K562 (cell line): Measurements from ENCODE around the gene TTBK1. TPM values are rescaled to one million over a fixed set of nuclear protein-coding genes. Genes with fewer than 3 reads are reported as not detected.

Experiments used
- ATAC-seq: fragments of 200-7000 bp; cut with Tn5 transposase; 3 replicates; pipeline ENCODE4 v1.9.1; 2020; ENCODE audit warnings: moderate library complexity
- BruUV-seq: library from RNA; stranded (reverse); fragments of 400-500 nt; replicated peaks from 2 replicates; lab custom pipeline; 2021; lab: Mats Ljungman, UMichigan
- CTCF ChIA-PET: fragments of 300-600 bp; formaldehyde crosslinking; extraction: SDS; loops from one replicate; lab custom pipeline; 2021; ENCODE audit warnings: low intra/inter-chr PET ratio; lab: Yijun Ruan, JAX
- POLR2A ChIA-PET: fragments of 300-600, 350-650 bp; sonication (Branson Sonifier 250); formaldehyde crosslinking; extraction: SDS; loops from one replicate; lab custom pipeline; 2021; ENCODE audit warnings: antibody characterized with exemption, inconsistent platforms; lab: Yijun Ruan, JAX
- DNase-seq, 4 experiments: peaks; one replicate each; pipeline versions ENCODE4 v3.0.0 to v3.0.0-alpha.2; 2011 to 2018; ENCODE audit warnings: low spot score in 3 of 4, mixed read lengths in 3 of 4; ENCODE audit errors: extremely low read depth in 1 of 4
- FAIRE-seq: peaks from 2 replicates; lab custom pipeline; 2011; peaks lifted over from hg19 to GRCh38; lab: Jason Lieb, UNC
- H2AFZ ChIP-seq: 2 replicates; pipeline ENCODE4 v1.6.0; 2011; ENCODE audit warnings: low read depth, low read length, control low read depth, inconsistent platforms
- H3K27ac ChIP-seq: fragments of 200-600 bp; 3 replicates; pipeline ENCODE4 v1.8.0; 2011; ENCODE audit warnings: low read depth, mild to moderate bottlenecking, control low read depth, inconsistent platforms, low read length, moderate library complexity, mixed read lengths; ENCODE audit errors: extremely low read depth
- H3K27me3 ChIP-seq, 2 experiments: fragments of 300-600 bp in 1 of 2; 2 replicates in 1 of 2; 3 replicates in 1 of 2; pipeline versions ENCODE4 v1.6.0 to v1.8.0; 2011; ENCODE audit warnings: inconsistent platforms in 2 of 2, low read length in 2 of 2, mild to moderate bottlenecking in 1 of 2, mixed read lengths in 1 of 2, moderate library complexity in 1 of 2; ENCODE audit not compliant: control insufficient read depth in 2 of 2, insufficient read depth in 2 of 2
- H3K36me3 ChIP-seq: fragments of 300-600 bp; 3 replicates; pipeline ENCODE4 v1.8.0; 2011; ENCODE audit warnings: mild to moderate bottlenecking, low read length, inconsistent platforms; ENCODE audit not compliant: control insufficient read depth, insufficient read depth
- H3K4me1 ChIP-seq, 2 experiments: fragments of 200-600 bp in 1 of 2; replicated peaks in 1 of 2; 2 replicates in 1 of 2; 3 replicates in 1 of 2; pipeline versions ENCODE4 v1.5.1 to v1.8.0; 2011; ENCODE audit warnings: inconsistent platforms in 2 of 2, low read length in 2 of 2, mild to moderate bottlenecking in 1 of 2, mixed read lengths in 1 of 2, moderate library complexity in 1 of 2; ENCODE audit not compliant: control insufficient read depth in 2 of 2, insufficient read depth in 2 of 2
- H3K4me2 ChIP-seq: 2 replicates; pipeline ENCODE4 v1.6.1; 2011; ENCODE audit warnings: low read length, control low read depth, inconsistent platforms, mixed read lengths; ENCODE audit not compliant: insufficient read depth
- H3K4me3 ChIP-seq: fragments of 200-600 bp; sonication (generic), shearing (Covaris generic); 2 replicates; pipeline ENCODE4 v1.5.1; 2016; ENCODE audit warnings: control low read depth, inconsistent platforms
- H3K79me2 ChIP-seq: fragments of 200-600 bp; 3 replicates; pipeline ENCODE4 v1.8.0; 2011; ENCODE audit warnings: low read length, inconsistent platforms; ENCODE audit not compliant: control insufficient read depth, insufficient read depth
- H3K9ac ChIP-seq, 2 experiments: 2 replicates each; pipeline versions ENCODE4 v1.6.0 to v1.6.1; 2011; ENCODE audit warnings: low read depth in 2 of 2, low read length in 2 of 2, control low read depth in 1 of 2, inconsistent platforms in 1 of 2, mild to moderate bottlenecking in 1 of 2, mixed read lengths in 1 of 2; ENCODE audit not compliant: insufficient read depth in 1 of 2
- H3K9me1 ChIP-seq: one replicate; pipeline ENCODE4 v1.6.0; 2011; ENCODE audit warnings: inconsistent platforms, mild to moderate bottlenecking, low read length, moderate library complexity; ENCODE audit not compliant: control insufficient read depth, insufficient read depth
- H3K9me3 ChIP-seq: replicated peaks from 2 replicates; pipeline ENCODE4 v1.5.1; 2011; ENCODE audit warnings: low read depth, low read length, inconsistent platforms; ENCODE audit not compliant: control insufficient read depth, insufficient read depth
- H4K20me1 ChIP-seq: replicated peaks from 2 replicates; pipeline ENCODE4 v1.6.1; 2011; ENCODE audit warnings: low read length, inconsistent platforms, mixed read lengths; ENCODE audit not compliant: control insufficient read depth, insufficient read depth
- ARNT ChIP-seq, 2 experiments: fragments of 450-650 bp; IDR thresholded peaks; 2 replicates each; pipeline ENCODE4 v1.6.1; 2016; ENCODE audit warnings: mild to moderate bottlenecking in 1 of 2
- CCAR2 ChIP-seq: fragments of 200-400 bp; formaldehyde crosslinking; IDR thresholded peaks from 2 replicates; pipeline ENCODE4 v1.6.1; 2017; ENCODE audit warnings: mild to moderate bottlenecking, low read depth, low read length
- HMG20B ChIP-seq: fragments of 250-450 bp; sonication (Bioruptor Pico); IDR thresholded peaks from 2 replicates; pipeline ENCODE4 v1.5.0; 2021; ENCODE audit warnings: mild to moderate bottlenecking
- MYBL2 ChIP-seq, 2 experiments: fragments of 450-650 bp in 1 of 2; sonication (generic) in 1 of 2; formaldehyde crosslinking in 1 of 2; IDR thresholded peaks; 2 replicates each; pipeline versions ENCODE4 v1.6.1 to v1.8.1; 2017 to 2022; ENCODE audit warnings: borderline replicate concordance in 1 of 2, inconsistent platforms in 1 of 2, low read depth in 1 of 2, mild to moderate bottlenecking in 1 of 2, missing genetic modification reagents in 1 of 2, moderate library complexity in 1 of 2
- NELFE ChIP-seq: IDR thresholded peaks from 2 replicates; pipeline ENCODE4 v1.6.1; 2011; ENCODE audit warnings: mild to moderate bottlenecking; ENCODE audit not compliant: insufficient read depth, insufficient read length
- SMC3 ChIP-seq: conservative IDR thresholded peaks from 2 replicates; pipeline ENCODE4 v1.6.1; 2011; ENCODE audit warnings: low read depth, low read length, improper control_type of control experiment; ENCODE audit not compliant: insufficient read depth
- TAF7 ChIP-seq: fragments of 450-650 bp; IDR thresholded peaks from 2 replicates; pipeline ENCODE4 v1.6.1; 2016; ENCODE audit warnings: missing genetic modification characterization, missing compliant biosample characterization
- TSC22D4 ChIP-seq: fragments of 450-650 bp; IDR thresholded peaks from 2 replicates; pipeline ENCODE4 v1.6.1; 2016; ENCODE audit warnings: missing genetic modification characterization, missing biosample characterization, control low read depth
- ZEB2 ChIP-seq: fragments of 450-650 bp; IDR thresholded peaks from 2 replicates; pipeline ENCODE4 v1.6.1; 2016
- ZNF586 ChIP-seq: fragments of 450-650 bp; formaldehyde crosslinking; conservative IDR thresholded peaks from 2 replicates; pipeline ENCODE4 v1.4.0; 2020; ENCODE audit warnings: mild to moderate bottlenecking, moderate library complexity
- WGBS: fragments of 100-300 bp; shearing (Covaris generic); methylation state at CpG from one replicate; pipeline ENCODE4 v1.1.6; 2016; ENCODE audit warnings: low coverage, mixed read lengths; ENCODE audit not compliant: insufficient coverage; ENCODE audit errors: missing lambda C conversion rate; 5-methylcytosine and 5-hydroxymethylcytosine counted together
- in situ Hi-C: fragments of 300-500 bp; cut with MboI; formaldehyde crosslinking; loops from 4 replicates; pipeline ENCODE4 v1.15.0; 2018; ENCODE audit warnings: inconsistent platforms, mixed read lengths
- intact Hi-C: fragments of 100-400 bp; cut with micrococcal nuclease; formaldehyde crosslinking; loops from 2 replicates; pipeline ENCODE4 v1.14.2; 2022
- polyA plus RNA-seq, 8 experiments: library from polyadenylated mRNA; depleted of rRNA in 4 of 8; stranded (reverse) in 5 of 8; unstranded in 3 of 8; fragments of >200 nt; fragmentation: Nextera tagmentation in 2 of 8; fragmentation: Illumina TruSeq in 1 of 8; extraction: Ambion mirVana in 2 of 8; extraction: Trizol in 1 of 8; gene quantifications; 2 replicates each; pipeline versions ENCODE4 v1.2.1 to v1.2.3, GENCODE V29; 2011 to 2014; ENCODE audit warnings: inconsistent platforms in 1 of 8, missing spikeins in 1 of 8
- total RNA-seq, 7 experiments: library from RNA; depleted of rRNA in 6 of 7; stranded (reverse); fragments of >200 nt in 6 of 7; fragmentation: Illumina TruSeq in 2 of 7; extraction: Trizol in 2 of 7; gene quantifications; 2 replicates each; pipeline versions ENCODE4 v1.2.1 to v1.2.3, GENCODE V29; 2011 to 2021; ENCODE audit warnings: low replicate concordance in 1 of 7
- TF ChIP-seq, protein P1 (sequence below): fragments of 150-350 bp; conservative IDR thresholded peaks from 2 replicates; pipeline ENCODE4 v1.6.1; 2014; ENCODE audit warnings: low read length

The TTBK1 gene
- total and polyA plus RNA-seq, 9 of the 15 experiments (the other 6 are each of a cell fraction or from before 2014, with no cell fraction given): not detected

DNA sequence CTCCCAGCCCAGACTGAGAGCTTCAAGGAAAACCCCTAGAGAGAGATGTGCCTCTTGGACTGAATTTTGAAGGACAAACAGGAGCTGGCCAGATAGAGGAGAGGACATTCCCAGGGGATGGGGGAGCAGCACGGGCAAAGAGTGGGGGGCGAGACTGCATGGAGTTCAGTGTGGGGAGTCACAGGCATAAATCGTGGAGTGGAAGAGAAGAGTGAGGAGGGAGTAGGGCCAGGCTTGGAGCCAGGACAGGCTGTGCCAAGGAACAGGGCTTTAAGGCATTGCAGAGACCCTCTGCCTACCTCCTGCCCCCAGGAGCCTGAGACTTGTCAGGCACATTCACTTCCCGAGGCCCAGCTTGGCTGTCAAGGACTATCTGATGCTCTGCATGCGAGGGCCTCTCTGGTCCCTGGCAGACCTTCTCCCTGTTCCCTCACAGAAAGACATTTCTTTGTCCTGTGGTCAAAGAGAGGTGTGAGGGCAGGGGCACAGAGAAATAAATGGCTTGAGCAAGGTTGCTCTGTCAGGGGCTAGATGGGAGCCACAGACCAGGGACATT, 49.6 kb downstream of the TTBK1 start (continued):
- TF ChIP-seq, protein P1, sequence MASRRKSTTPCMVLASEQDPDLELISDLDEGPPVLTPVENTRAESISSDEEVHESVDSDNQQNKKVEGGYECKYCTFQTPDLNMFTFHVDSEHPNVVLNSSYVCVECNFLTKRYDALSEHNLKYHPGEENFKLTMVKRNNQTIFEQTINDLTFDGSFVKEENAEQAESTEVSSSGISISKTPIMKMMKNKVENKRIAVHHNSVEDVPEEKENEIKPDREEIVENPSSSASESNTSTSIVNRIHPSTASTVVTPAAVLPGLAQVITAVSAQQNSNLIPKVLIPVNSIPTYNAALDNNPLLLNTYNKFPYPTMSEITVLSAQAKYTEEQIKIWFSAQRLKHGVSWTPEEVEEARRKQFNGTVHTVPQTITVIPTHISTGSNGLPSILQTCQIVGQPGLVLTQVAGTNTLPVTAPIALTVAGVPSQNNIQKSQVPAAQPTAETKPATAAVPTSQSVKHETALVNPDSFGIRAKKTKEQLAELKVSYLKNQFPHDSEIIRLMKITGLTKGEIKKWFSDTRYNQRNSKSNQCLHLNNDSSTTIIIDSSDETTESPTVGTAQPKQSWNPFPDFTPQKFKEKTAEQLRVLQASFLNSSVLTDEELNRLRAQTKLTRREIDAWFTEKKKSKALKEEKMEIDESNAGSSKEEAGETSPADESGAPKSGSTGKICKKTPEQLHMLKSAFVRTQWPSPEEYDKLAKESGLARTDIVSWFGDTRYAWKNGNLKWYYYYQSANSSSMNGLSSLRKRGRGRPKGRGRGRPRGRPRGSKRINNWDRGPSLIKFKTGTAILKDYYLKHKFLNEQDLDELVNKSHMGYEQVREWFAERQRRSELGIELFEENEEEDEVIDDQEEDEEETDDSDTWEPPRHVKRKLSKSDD: no peak
- TF ChIP-seq ARNT (IDR thresholded peaks at IDR 0.05) (no peak), SMC3 (no peak), TAF7 (tag) (no peak), HMG20B (CRISPR knock-in tag) (no peak), ZEB2 (no peak), NELFE (no peak), MYBL2 (IDR thresholded peaks at IDR 0.05; ENCODE audit: low read depth) (no peak), MYBL2 (CRISPR knock-in tag; IDR thresholded peaks at IDR 0.05; ENCODE audit: borderline replicate concordance) (no peak), CCAR2 (no peak)
- TF ChIP-seq, all 486 proteins: peak for 0

DNA sequence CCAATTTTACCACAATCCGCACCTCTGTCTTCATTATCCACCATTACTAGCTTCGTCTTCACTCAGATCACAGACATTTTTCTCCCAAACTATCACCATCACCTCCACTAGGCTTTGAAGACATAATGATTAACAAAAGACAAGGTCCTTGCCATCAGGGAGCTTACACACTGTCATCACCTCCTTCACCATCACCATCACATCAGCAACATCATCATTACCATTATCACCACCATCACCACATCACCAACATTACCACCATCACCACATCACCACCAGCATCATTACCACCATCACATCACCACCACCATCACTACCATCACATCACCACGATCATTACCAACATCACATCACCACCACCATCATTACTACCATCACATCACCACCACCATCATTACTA, 50.4 kb downstream of the TTBK1 start:
- DNase-seq: no peak
- WGBS: 0% methylated on average over 3 of the region's 3 CpGs
- ATAC-seq: no peak
- no peaks in the 10 kb centered on the region for H3K79me2 ChIP-seq
- intact Hi-C loops (no loop called here), in situ Hi-C loops (no loop called here)
- no peaks in the 10 kb centered on the region; a peak in 3 of 5 replicates for H3K4me1 ChIP-seq
- FAIRE-seq: no peak
- no peak overlapping the region for H3K4me3 ChIP-seq
- H3K9ac ChIP-seq: no peak overlapping the region
- CTCF ChIA-PET: no interaction called here
- TF ChIP-seq ZNF586 (no peak), TSC22D4 (tag) (0 out of 2 replicates have a peak, but pooled peaks have one; percentile 77)
- BruUV-seq: no TSS peak
- no peaks in the 10 kb centered on the region for H3K9me1 ChIP-seq
- H3K27ac ChIP-seq: no peak overlapping the region
- H2AFZ ChIP-seq: no peak overlapping the region
- no peaks in the 10 kb centered on the region for H3K9me3 ChIP-seq
- H3K36me3 ChIP-seq: no peaks in the 10 kb centered on the region
- no peak overlapping the region for H3K4me2 ChIP-seq
- POLR2A ChIA-PET: interaction anchor here (0.7 to 0.8 kb wide), 2 partner anchors 12 to 18 kb away, joined by 3 read pairs; no protein-coding TSS in a partner anchor
- peaks cover 23 to 28% of the 10 kb centered on the region in 2 experiments for H3K27me3 ChIP-seq
- H4K20me1 ChIP-seq: no peaks in the 10 kb centered on the region
